Calu3 (cell line): ENCODE results near the gene IL5RA. TPM values are rescaled to one million over a fixed set of nuclear protein-coding genes. Genes with fewer than 3 reads are reported as not detected.

Experiments used
- BruUV-seq: library from RNA; stranded (reverse); fragments of 400-500 nt; replicated peaks from 2 replicates; lab custom pipeline; 2021; lab: Mats Ljungman, UMichigan
- CTCF ChIA-PET: fragments of 300-600 bp; sonication (Branson Sonifier 250); formaldehyde crosslinking; loops from one replicate; lab custom pipeline; 2022; ENCODE audit warnings: antibody characterized with exemption; lab: Charles Lee
- DNase-seq: peaks from one replicate; pipeline ENCODE4 v3.0.0; 2022
- H3K27ac Mint-ChIP-seq: one replicate; pipeline ENCODE4 v1.8.0; 2022; ENCODE audit warnings: mixed read lengths; ENCODE audit not compliant: unreplicated experiment
- H3K27me3 Mint-ChIP-seq: one replicate; pipeline ENCODE4 v1.8.0; 2022; ENCODE audit warnings: mixed read lengths; ENCODE audit not compliant: unreplicated experiment
- H3K36me3 Mint-ChIP-seq: one replicate; pipeline ENCODE4 v1.8.0; 2022; ENCODE audit warnings: mild to moderate bottlenecking, moderate library complexity, mixed read lengths; ENCODE audit not compliant: insufficient read depth, unreplicated experiment
- H3K4me1 Mint-ChIP-seq: one replicate; pipeline ENCODE4 v1.8.0; 2022; ENCODE audit warnings: mild to moderate bottlenecking, low read depth, mixed read lengths; ENCODE audit not compliant: unreplicated experiment
- H3K4me3 Mint-ChIP-seq: one replicate; pipeline ENCODE4 v1.8.0; 2022; ENCODE audit warnings: mild to moderate bottlenecking, low read depth, moderate library complexity, mixed read lengths; ENCODE audit not compliant: unreplicated experiment
- H3K9me3 Mint-ChIP-seq: one replicate; pipeline ENCODE4 v1.8.0; 2022; ENCODE audit warnings: low read depth, mixed read lengths; ENCODE audit not compliant: unreplicated experiment
- CTCF ChIP-seq: fragments of 200-600 bp; IDR thresholded peaks from one replicate; pipeline ENCODE4 v1.8.0; 2022; ENCODE audit warnings: antibody characterized with exemption; ENCODE audit not compliant: unreplicated experiment
- intact Hi-C: fragments of 100-400 bp; cut with micrococcal nuclease; formaldehyde crosslinking; loops from one replicate; pipeline ENCODE4 v1.10.0; 2022; ENCODE audit not compliant: unreplicated experiment
- total RNA-seq: library from RNA; stranded (reverse); gene quantifications from 2 replicates; pipeline ENCODE4 v1.2.3, GENCODE V29; 2022

IL5RA gene
- total RNA-seq, 1 experiment from 2014 or later, result not detected

GRCh38 chr3:3113042-3113709 lies 3.0 kb upstream of the IL5RA start:
- no peak for DNase-seq
- Mint-ChIP-seq H3K27me3 (no peaks in the 10 kb centered on the region), H3K9me3 (no peaks in the 10 kb centered on the region), H3K27ac (no peak overlapping the region), H3K4me1 (peaks cover 10% of the 10 kb centered on the region), H3K36me3 (no peaks in the 10 kb centered on the region), H3K4me3 (no peak overlapping the region)
- no TSS peak for BruUV-seq
- no peak for TF ChIP-seq CTCF
- CTCF ChIA-PET, result no interaction called here
- intact Hi-C loops, result no loop called here

GRCh38 chr3:3110749-3111361 lies 681 bp upstream of the IL5RA start:
- CTCF ChIA-PET, result no interaction called here
- no peak for DNase-seq
- intact Hi-C loops, result no loop called here
- peaks cover 10% of the 10 kb centered on the region for H3K4me1 Mint-ChIP-seq
- no peak overlapping the region for H3K27ac Mint-ChIP-seq
- no peak overlapping the region for H3K4me3 Mint-ChIP-seq
- no TSS peak for BruUV-seq
- H3K36me3 Mint-ChIP-seq, result no peaks in the 10 kb centered on the region
- no peak for TF ChIP-seq CTCF
- H3K27me3 Mint-ChIP-seq, result no peaks in the 10 kb centered on the region
- H3K9me3 Mint-ChIP-seq, result no peaks in the 10 kb centered on the region

- CTCF ChIA-PET, result no interaction called here
- Mint-ChIP-seq H3K27ac (no peak overlapping the region), H3K4me1 (peaks cover 10% of the 10 kb centered on the region), H3K9me3 (no peaks in the 10 kb centered on the region), H3K4me3 (no peak overlapping the region), H3K36me3 (no peaks in the 10 kb centered on the region), H3K27me3 (no peaks in the 10 kb centered on the region)
- BruUV-seq, result no TSS peak
- intact Hi-C loops, result no loop called here
- TF ChIP-seq CTCF, result no peak
- no peak for DNase-seq
Measured at GRCh38 chr3:3109407-3110298, 521 bp downstream of the IL5RA start.

GRCh38 chr3:3107858-3108257 lies 2.3 kb downstream of the IL5RA start:
- BruUV-seq, result no TSS peak
- H3K4me3 Mint-ChIP-seq, result no peak overlapping the region
- H3K27me3 Mint-ChIP-seq, result no peaks in the 10 kb centered on the region
- intact Hi-C loops, result no loop called here
- peaks cover 10% of the 10 kb centered on the region for H3K4me1 Mint-ChIP-seq
- H3K36me3 Mint-ChIP-seq, result no peaks in the 10 kb centered on the region
- H3K9me3 Mint-ChIP-seq, result no peaks in the 10 kb centered on the region
- no peak for DNase-seq
- no peak overlapping the region for H3K27ac Mint-ChIP-seq
- CTCF ChIA-PET, result no interaction called here
- TF ChIP-seq CTCF, result no peak
